ENCODE results near the gene PDE1C.

GRCh38 chr7:32079510-32079909 lies 9.3 kb upstream of the PDE1C start:
- TF ChIP-seq CTCF (conservative IDR thresholded peaks at IDR 0.05 in 1 of 2, IDR thresholded peaks at IDR 0.05 in 1 of 2; ENCODE audit: low read depth in 1 of 2, low read length in 2 of 2), result no peak
- no peak for TF ChIP-seq EZH2 (IDR thresholded peaks at IDR 0.05; ENCODE audit: low read length, missing control alignments)
